Measurements from ENCODE around the gene EML5.

The EML5 gene

GRCh38 chr14:88614218-88614907 is 178.4 kb downstream of the EML5 start:
- ChIA-PET CTCF (no interaction called here), POLR2A (no interaction called here)
- Histone ChIP-seq H3K4me1 (ENCODE audit: control insufficient read depth, insufficient read depth, low read length) (peaks cover 3% of the 10 kb centered on the region; the same call in 1 of the 2 replicates), H3K4me3 (ENCODE audit: low read depth, low read length) (no peak overlapping the region), H3K27ac (ENCODE audit: extremely low read depth, low read depth, low read length) (no peak overlapping the region), H3K36me3 (ENCODE audit: control insufficient read depth in 2 of 2, insufficient read depth in 1 of 2, low read length in 2 of 2) (peaks cover 53 to 67% of the 10 kb centered on the region in 2 experiments), H3K9me3 (ENCODE audit: control insufficient read depth, insufficient read depth, low read depth, low read length) (no peaks in the 10 kb centered on the region)
- TF ChIP-seq ZNF274 (IDR thresholded peaks at IDR 0.05; ENCODE audit: low read length) (no peak), ZNF274 (tag by site-specific recombination; IDR thresholded peaks at IDR 0.05; ENCODE audit: borderline replicate concordance) (no peak), ZNF692 (tag by site-specific recombination; IDR thresholded peaks at IDR 0.05) (no peak), ZNF223 (tag by site-specific recombination; IDR thresholded peaks at IDR 0.05) (no peak), REST (tag by site-specific recombination; IDR thresholded peaks at IDR 0.05) (no peak), ZNF18 (tag by site-specific recombination; IDR thresholded peaks at IDR 0.05) (no peak), ZNF654 (tag by site-specific recombination; IDR thresholded peaks at IDR 0.05; ENCODE audit: low read depth) (no peak), SP7 (tag by site-specific recombination; IDR thresholded peaks at IDR 0.05) (no peak), KLF1 (tag by site-specific recombination; IDR thresholded peaks at IDR 0.05) (no peak), PRDM10 (tag by site-specific recombination; IDR thresholded peaks at IDR 0.05) (no peak), SCRT2 (tag by site-specific recombination; IDR thresholded peaks at IDR 0.05) (no peak), ZNF560 (tag by site-specific recombination; IDR thresholded peaks at IDR 0.05; ENCODE audit: borderline replicate concordance) (no peak), SALL2 (tag by site-specific recombination; IDR thresholded peaks at IDR 0.05; ENCODE audit: borderline replicate concordance) (no peak), ZNF398 (tag by site-specific recombination; IDR thresholded peaks at IDR 0.05) (no peak), ZNF280C (tag by site-specific recombination; IDR thresholded peaks at IDR 0.05) (no peak), ZNF580 (tag by site-specific recombination; IDR thresholded peaks at IDR 0.05) (no peak), MYNN (tag by site-specific recombination; IDR thresholded peaks at IDR 0.05; ENCODE audit: borderline replicate concordance) (no peak), ZNF211 (tag by site-specific recombination; IDR thresholded peaks at IDR 0.05; ENCODE audit: low read depth) (no peak), ZNF146 (tag by site-specific recombination; IDR thresholded peaks at IDR 0.05) (no peak)

All from HEK293 (cell line).